ENCODE results near the gene CACNA1I. TPM values are rescaled to one million over a fixed set of nuclear protein-coding genes. Genes with fewer than 3 reads are reported as not detected.

The CACNA1I gene
- total and polyA plus RNA-seq, 2 of the 8 experiments (the other 6 are each of a cell fraction or from before 2014, with no cell fraction given): 0.77 to 1.2 TPM

DNA sequence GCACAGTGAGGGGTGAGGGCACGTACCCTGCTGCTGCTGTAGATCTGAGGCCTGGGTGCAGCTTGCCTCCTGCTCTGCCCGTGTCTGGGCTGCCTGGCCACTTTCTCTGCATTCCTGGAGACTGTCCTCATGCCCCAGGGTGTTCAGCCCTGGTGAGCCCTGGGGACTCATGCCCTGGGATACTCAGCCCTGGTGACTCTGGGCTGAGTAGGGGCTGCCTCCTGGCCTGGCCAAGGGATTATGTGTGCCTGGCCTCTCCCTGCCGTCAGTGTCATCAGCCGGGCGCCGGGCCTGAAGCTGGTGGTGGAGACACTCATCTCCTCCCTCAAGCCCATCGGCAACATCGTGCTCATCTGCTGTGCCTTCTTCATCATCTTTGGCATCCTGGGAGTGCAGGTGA, 94.7 kb downstream of the CACNA1I start (continued):
- TF ChIP-seq RNF2 (IDR thresholded peaks at IDR 0.05; ENCODE audit: borderline replicate concordance, low read depth, low read length, missing control alignments, poor library complexity, severe bottlenecking): no peak
